ENCODE data around the gene KDM1A. TPM values are rescaled to one million over a fixed set of nuclear protein-coding genes. Genes with fewer than 3 reads are reported as not detected.

KDM1A gene
- total RNA-seq, 1 experiment from 2014 or later: 162 TPM

- no peaks in the 10 kb centered on the region for H3K9me2 ChIP-seq (ENCODE audit: insufficient read depth)
- H3K4me1 ChIP-seq (ENCODE audit: control insufficient read depth in 1 of 2, insufficient read depth in 2 of 2, low read length in 2 of 2): peaks cover 32 to 54% of the 10 kb centered on the region in 2 experiments
- BruUV-seq (replicated peaks): no TSS peak
- no peak overlapping the region for H2AFZ ChIP-seq (ENCODE audit: low read depth, low read length, poor library complexity, severe bottlenecking)
- TF ChIP-seq SP1 (IDR thresholded peaks at IDR 0.05; ENCODE audit: low read depth): peak; percentile 47; the same call in 1 of the 2 replicates
- peak; percentile 47; the same call in 1 of the 2 replicates for TF ChIP-seq FOSL1 (IDR thresholded peaks at IDR 0.05; ENCODE audit: low read depth)
- peak; percentile 77 for TF ChIP-seq EGR1 (IDR thresholded peaks at IDR 0.05; ENCODE audit: low read depth)
- TF ChIP-seq CEBPB (IDR thresholded peaks at IDR 0.05; ENCODE audit: low read depth): no peak
- TF ChIP-seq REST (IDR thresholded peaks at IDR 0.05; ENCODE audit: low read depth): no peak
- TF ChIP-seq TCF7L2 (IDR thresholded peaks at IDR 0.05; ENCODE audit: borderline replicate concordance, extremely low read depth, insufficient read depth, insufficient read length): no peak
- no peak for TF ChIP-seq RAD21 (IDR thresholded peaks at IDR 0.05; ENCODE audit: low read depth)
- TF ChIP-seq POLR2A (IDR thresholded peaks at IDR 0.05; ENCODE audit: borderline replicate concordance, extremely low read depth, insufficient read depth, insufficient read length): no peak
- TF ChIP-seq CTCF (IDR thresholded peaks at IDR 0.05 in 2 of 3, conservative IDR thresholded peaks at IDR 0.05 in 1 of 3; ENCODE audit: borderline replicate concordance in 1 of 3, insufficient read depth in 1 of 3, low read depth in 2 of 3, low read length in 2 of 3): no peak
- peak; percentile 39; the same call in 1 of the 2 replicates for TF ChIP-seq SRF (IDR thresholded peaks at IDR 0.05; ENCODE audit: low read depth)
- no peak for TF ChIP-seq CBX3 (IDR thresholded peaks at IDR 0.05; ENCODE audit: low read depth)
- TF ChIP-seq, protein P1, sequence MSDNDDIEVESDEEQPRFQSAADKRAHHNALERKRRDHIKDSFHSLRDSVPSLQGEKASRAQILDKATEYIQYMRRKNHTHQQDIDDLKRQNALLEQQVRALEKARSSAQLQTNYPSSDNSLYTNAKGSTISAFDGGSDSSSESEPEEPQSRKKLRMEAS (IDR thresholded peaks at IDR 0.05): peak; percentile 19; the same call in 1 of the 2 replicates
- ATAC-seq (peak; percentile 49), DNase-seq (ENCODE audit: low read depth, low spot score) (peak; percentile 31)
- peaks cover 4% of the 10 kb centered on the region; the same call in 1 of the 2 replicates for H3K79me2 ChIP-seq (ENCODE audit: insufficient read depth, low read length)
- POLR2A ChIA-PET: interaction anchor here (0.6 to 2.0 kb wide), 6 partner anchors 64 to 688 kb away, joined by 3 to 5 read pairs (median 4); no protein-coding TSS in a partner anchor
- RAD21 ChIA-PET (ENCODE audit: low non-redundant PET in 1 of 2, low total read pairs in 2 of 2, uncharacterized antibody in 2 of 2, unreplicated experiment in 2 of 2): interaction anchor here (0.6 to 1.7 kb wide), 4 partner anchors 10 to 81 kb away, joined by 3 to 5 read pairs (median 4); partner anchors contain the start of gene LUZP1 (in 1 of the 2)
- H3K27ac ChIP-seq (ENCODE audit: low read depth, low read length): peak overlapping the region; percentile 13; the same call in 1 of the 2 replicates
- H3K4me2 ChIP-seq (ENCODE audit: low read length): peak overlapping the region; percentile 63
- H3K9me3 ChIP-seq (ENCODE audit: control insufficient read depth in 1 of 2, insufficient read depth in 1 of 2, low read depth in 1 of 2, low read length in 2 of 2): no peaks in the 10 kb centered on the region
- peak overlapping the region in 1 of 2 experiments; percentile 5; a peak in 1 of 4 replicates for H3K4me3 ChIP-seq (replicated peaks in 1 of 2; ENCODE audit: low read depth in 1 of 2, low read length in 2 of 2)
- H4K20me1 ChIP-seq (ENCODE audit: insufficient read depth): no peaks in the 10 kb centered on the region
- intact Hi-C loops (cut with micrococcal nuclease): loop anchor here (5.0 to 10.0 kb wide), 2 partner anchors 64 to 172 kb away; partner anchors contain the start of gene LUZP1
- H3K27me3 ChIP-seq (ENCODE audit: insufficient read depth, low read length): no peaks in the 10 kb centered on the region
- H3K36me3 ChIP-seq (ENCODE audit: control insufficient read depth in 1 of 2, insufficient read depth in 2 of 2, low read length in 2 of 2): peaks cover 0 to 5% of the 10 kb centered on the region in 2 experiments; a peak in 2 of 4 replicates
- peak overlapping the region; percentile 18 for H3K9ac ChIP-seq (ENCODE audit: low read length)
- CTCF ChIA-PET: interaction anchor here (1.0 to 1.8 kb wide), 5 partner anchors 76 to 114 kb away, joined by 3 to 27 read pairs (median 4); partner anchors contain the start of gene HTR1D
Observed at GRCh38 chr1:23103001-23103889, 84.0 kb downstream of the KDM1A start.
